ENCODE data around the gene OXCT1.

OXCT1 gene

GRCh38 chr5:41707853-41708603 lies 162.2 kb downstream of the OXCT1 start:
- DNase-seq: no peak

- no peak for DNase-seq
These were observed 174.2 kb downstream of the OXCT1 start for GRCh38 chr5:41695920-41696582.

GRCh38 chr5:41686767-41687166 lies 183.5 kb downstream of the OXCT1 start:
- DNase-seq: no peak

GRCh38 chr5:41686191-41686590 lies 184.0 kb downstream of the OXCT1 start:
- DNase-seq: no peak

- no peak for DNase-seq
These were observed 187.0 kb downstream of the OXCT1 start for GRCh38 chr5:41683181-41683580.

GRCh38 chr5:41682641-41683040 lies 187.6 kb downstream of the OXCT1 start:
- DNase-seq: no peak

GRCh38 chr5:41681840-41682239 lies 188.4 kb downstream of the OXCT1 start:
- no peak for DNase-seq

Measured in stimulated activated CD8-positive, alpha-beta memory T cell treated with anti-CD3 and anti-CD28 coated beads, Interleukin-4, amount 100 ng/mL, for 48 hours (primary cell).